Activated CD8-positive, alpha-beta memory T cell treated with anti-CD3 and anti-CD28 coated beads, Interleukin-2, amount 50 U/mL, for 24 hours (primary cell): Measurements from ENCODE around the gene KAZN.

ENCODE experiments used
- DNase-seq: peaks from one replicate; pipeline ENCODE4 v3.0.0-alpha.2; 2020; ENCODE audit errors: extremely low read depth

KAZN gene

DNA sequence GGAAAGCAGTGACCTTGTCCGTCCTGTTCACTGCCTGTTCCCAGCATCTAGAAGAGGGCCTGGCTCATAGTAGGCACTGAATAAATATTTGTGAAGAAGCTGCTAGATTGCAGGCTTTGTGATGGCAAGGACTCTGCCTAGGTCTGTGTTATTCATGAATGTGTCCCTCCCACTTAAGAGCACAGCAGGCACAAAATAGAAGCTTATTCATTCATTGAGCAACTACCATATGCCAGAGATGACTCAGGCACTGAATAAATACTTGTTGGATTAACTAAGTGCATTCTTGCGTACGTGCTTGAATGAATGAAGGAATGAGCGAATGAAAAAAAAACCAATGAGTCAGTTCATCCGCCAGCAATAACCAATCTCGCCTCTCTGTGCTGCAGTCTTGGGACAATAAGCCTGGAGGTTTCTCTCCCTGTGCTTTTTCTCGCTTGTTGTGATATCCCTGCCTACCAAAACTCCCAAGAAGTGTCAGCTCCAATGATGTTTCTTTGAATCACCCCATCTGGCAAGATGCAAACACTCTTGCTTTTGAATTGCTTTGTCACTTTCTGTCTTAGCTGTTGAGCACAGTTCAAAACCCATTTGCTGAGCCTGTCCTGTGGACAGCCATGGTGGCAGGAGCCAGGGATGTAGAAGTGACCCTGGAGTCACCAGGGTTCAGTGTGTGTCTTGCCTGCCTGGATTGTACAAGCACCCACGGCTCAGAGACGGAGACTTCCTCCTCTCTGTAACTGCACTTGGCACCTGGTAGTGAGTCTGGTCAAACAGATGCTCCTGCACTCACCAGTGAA, 143.9 kb downstream of the KAZN start:
- no peak for DNase-seq

DNA sequence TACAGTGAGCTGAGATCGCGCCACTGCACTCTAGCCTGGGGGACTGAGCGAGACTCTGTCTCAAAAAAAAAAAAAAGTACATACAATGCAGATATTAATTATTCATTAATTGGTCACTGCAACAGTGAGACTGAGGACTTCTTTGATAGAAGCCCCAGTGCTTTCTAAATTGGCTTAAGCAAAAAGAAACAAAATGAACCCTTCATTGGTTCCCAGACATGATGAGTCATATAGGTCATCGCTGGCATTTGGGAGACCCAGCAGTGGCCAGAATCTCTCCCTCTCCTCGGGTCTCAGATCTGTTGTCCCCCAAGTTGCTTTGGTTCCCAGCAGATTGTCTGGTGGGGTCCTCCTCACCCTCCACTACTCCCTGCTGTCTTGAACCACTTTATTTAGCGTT, 144.9 kb downstream of the KAZN start:
- DNase-seq = no peak

DNA sequence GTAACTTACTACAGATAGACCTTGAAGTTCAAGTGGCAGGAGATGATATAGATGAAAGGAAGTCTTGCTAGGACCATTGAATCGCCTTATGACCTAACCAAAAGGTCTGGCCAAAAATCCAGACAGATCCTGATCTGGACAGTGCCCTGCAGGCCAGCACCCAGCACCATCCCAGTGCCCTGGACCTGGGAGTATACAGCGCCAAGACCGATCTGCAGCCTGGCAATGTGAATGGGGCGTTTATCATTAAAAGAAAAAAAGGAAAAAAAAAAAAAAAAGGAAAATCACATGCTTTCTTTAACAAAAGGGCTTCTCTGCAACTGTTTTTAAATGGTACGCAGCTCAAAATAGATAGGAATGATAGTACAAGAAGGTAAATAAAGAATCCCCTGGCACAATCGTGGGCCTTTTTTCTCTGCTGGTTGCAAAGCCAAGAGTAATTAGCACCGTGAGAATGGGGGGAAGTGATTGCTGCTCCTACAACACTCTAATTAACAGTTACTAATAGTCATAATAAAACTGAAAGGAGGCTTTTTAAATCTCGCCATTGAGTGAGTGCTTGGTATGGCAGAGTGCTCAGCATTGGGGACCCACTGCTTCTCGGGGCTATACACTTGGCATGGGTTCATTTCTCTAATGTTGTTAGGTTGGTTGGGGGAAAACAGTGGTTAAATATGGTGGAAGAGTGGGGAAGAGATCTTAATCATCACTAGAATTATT, 146.7 kb downstream of the KAZN start:
- DNase-seq = no peak

- no peak for DNase-seq
Observed at GRCh38 chr1:14745789-14746188, 147.3 kb downstream of the KAZN start.

GRCh38 chr1:14746393-14746792, 147.9 kb downstream of the KAZN start:
- no peak for DNase-seq

DNA sequence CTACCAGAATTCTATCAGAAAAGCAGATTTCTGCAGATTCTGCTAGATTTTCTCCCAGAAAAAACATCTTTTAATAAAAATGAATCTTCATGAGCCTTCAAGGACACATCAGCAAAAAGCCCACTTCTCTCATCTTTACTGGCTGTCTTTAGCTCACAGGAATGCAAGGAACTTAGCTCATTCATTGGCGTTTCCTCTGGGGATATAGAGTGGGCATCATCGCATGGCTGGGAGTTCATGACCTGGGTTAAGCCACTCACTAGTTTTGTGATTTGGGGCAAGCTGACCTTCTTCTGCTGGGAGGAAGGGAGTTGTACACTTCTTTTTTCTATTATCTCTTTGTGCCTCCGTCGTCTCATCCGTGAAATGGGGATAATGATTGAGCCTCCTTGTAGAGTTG, 149.7 kb downstream of the KAZN start:
- DNase-seq = no peak

DNA sequence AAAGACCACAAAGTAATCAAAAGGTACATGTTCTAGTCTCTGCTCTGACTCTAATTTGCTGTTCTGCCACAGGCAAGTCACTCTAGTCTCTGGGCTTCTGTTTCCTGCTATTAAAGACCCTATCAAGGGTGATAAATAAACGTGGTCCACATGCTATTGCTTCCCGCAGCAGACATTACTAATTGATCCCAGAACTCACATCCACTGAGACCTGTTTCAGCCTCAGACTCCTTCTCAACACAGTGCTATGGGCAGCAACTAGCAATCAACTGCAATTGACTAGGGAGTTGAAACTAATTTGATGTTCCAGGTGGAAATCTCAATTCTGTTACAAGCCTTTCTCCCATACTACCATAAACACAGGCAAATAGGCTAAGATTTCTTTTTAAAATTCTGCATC, 150.5 kb downstream of the KAZN start:
- DNase-seq = no peak

DNA sequence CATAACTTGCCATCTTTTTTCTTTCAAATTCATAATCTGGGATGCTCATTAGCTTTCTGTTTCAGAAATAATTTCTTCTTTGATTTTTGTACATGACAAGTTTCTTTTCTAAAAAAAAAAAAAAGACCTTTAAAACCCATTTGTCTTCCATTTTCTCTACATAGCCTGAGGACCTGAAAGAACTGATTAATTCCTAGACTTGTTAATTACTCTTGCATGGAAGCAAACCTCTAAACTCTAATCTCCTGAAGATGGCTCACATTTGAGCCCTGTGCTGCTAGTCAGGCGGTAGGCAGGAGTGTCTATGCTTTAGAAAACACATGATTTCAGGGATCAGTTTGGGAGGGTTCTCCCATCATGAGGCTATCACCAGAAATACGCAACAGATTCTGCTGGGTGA, 152.0 kb downstream of the KAZN start:
- DNase-seq = no peak

GRCh38 chr1:14755518-14756252, 157.2 kb downstream of the KAZN start:
- no peak for DNase-seq

GRCh38 chr1:14756589-14757285, 158.3 kb downstream of the KAZN start:
- no peak for DNase-seq

GRCh38 chr1:14757286-14757625, 158.8 kb downstream of the KAZN start:
- no peak for DNase-seq

- DNase-seq = no peak
Observed at GRCh38 chr1:14759042-14759818, 160.7 kb downstream of the KAZN start.

DNA sequence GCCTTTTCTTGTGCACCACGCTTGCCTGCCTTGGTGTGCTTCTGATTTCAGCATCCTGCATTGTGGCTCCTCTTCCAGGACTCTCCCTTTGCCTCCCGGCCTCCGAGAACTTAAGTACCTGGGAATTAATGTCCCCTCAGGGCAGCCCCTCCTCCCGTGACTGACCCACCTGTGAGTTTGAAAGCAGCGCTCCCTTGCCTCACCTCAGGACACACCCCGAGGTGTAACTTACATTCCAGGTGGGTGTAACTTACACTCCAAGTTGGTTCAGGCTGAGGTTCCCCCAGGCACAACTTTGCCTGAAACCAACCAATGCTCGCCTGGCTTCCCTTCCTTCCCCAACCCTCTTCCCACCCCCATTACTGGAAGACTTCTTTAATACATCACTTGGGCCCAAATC, 161.4 kb downstream of the KAZN start:
- DNase-seq = no peak

DNA sequence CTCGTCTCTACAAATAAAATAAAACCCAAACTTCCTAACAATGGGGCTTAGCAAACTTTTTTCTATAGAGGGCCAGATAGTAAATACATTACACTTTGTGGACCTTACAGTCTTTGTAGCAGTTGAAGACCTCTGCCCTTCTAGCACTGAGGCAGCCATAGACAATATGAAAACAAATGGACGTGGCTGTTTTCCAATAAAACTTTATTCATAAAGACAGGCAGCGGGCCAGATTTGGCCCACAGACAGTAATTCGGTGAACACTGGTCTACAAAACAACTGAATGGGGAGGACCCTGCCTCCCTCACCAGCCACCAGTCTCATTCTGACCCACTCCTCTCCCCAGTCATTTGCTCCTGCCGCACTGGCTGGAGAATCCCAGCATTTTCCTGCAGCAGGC, 162.3 kb downstream of the KAZN start:
- no peak for DNase-seq

DNA sequence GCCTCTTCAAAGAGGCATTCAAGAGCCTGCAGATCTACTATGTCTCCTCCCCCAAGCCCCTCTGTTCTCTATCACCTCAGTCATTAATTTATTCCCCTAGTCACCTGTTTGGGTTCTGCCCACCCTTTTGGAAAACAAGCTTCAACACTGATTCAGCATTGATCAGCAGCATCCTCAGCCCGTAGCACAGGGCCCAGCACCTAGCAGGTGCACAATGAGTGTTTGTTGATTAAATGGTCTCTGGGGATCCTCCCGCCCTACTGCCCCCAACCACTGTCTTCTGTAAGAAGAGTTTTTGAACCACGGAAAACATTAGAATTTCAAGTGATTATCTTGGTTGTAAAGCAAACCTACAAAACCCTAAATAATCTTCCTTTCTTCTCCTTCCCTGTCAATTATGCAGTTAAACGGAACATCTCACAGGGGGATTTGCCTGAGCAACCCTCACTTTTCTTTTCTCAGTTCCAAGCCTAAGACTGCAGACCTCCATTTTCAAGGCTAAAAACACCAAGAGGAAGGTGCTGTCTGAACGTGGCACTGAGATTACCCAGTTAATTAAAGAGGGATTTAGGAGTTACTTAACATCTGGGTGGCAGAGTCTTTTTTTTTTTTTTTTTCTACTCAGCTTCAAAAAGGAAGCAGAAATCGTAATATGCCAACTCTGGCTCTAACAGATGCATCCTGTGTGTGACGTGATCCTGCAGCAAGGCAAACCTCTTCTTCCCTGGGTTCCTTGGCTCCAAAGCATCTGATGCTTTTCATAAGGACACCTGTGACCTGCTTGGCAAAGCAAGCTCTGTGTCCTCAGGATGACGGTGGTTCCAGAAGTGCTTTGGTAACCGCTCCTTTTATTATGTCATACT, 163.0 kb downstream of the KAZN start:
- DNase-seq = no peak

DNA sequence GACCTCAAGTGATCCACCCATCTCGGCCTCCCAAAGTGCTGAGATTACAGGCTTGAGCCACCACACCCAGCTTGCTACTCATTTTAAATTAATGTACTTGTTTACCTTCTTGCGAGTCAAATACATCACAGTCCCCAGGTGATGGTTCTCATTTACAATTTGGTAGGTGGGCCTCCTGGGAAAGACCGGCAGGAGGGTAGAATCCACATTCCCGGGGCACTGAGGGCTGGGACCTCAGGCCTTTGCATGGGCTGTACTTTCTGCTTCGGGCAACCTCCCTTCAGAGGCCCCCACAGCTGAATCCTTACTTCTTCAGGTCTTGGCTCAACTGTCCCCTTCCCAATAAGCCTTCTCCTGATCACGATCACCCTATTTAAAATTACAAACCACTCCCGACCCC, 165.5 kb downstream of the KAZN start:
- no peak for DNase-seq

GRCh38 chr1:14765773-14766172, 167.3 kb downstream of the KAZN start:
- no peak for DNase-seq

DNA sequence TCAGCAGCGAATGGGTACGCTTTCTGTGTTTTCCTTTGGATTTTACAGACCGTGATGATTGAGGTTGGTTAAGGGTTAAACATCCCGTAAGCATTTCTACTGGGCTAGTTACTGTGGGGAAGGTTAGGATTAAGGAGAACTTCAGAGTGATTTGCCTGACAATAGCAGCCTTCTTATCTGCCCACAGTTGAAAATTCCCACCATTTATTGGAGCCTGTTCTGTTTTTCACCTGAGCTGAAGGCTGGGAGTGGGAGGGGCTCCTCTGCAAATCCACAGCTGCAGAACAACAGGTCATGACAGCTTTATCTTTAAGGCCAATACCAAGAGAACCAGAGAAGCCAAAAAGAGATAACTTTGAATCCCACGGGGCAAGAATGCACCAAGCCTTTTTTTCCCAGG, 168.6 kb downstream of the KAZN start:
- DNase-seq = no peak

DNA sequence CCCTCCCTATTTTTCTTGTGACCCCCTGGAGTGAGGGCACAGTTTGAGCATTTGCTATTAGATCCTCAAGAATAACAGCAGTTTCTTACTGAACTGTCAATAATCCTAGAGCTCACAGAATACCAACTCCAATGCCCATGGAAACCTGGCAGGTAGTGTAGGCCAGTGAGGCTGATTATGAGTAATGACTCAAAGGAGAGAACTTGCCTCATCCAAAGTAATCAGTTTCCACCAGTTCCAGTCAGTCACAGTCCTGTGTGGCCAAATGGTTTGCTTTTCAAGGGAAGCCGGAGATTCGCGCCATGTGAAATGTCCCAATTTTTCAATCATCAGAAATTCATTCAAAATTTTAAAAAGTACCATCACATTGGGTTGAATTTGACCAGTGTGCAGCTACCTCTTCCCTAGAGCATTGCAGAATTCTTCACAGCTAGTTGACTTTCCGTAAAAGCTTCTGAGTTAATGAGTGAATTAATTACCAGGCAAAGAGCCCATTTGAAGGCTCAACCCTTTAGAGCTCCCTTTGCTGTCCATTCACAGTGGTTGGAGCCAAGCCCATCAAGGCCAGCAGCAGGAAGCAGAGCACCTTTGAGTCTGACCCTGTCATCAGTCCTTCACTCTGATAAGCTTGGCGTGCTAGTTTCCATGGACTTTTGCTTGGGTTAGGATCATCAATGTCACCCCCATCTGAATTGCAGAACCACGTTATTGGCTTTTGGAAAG, 170.3 kb downstream of the KAZN start:
- DNase-seq = no peak
